ENCODE data around the gene DTNBP1. TPM values are rescaled to one million over a fixed set of nuclear protein-coding genes. Genes with fewer than 3 reads are reported as not detected.

The DTNBP1 gene
- total and polyA plus RNA-seq, 2 of the 8 experiments (the other 6 are each of a cell fraction or from before 2014, with no cell fraction given), result 13.5 to 22.1 TPM

GRCh38 chr6:15522856-15523529, 139.8 kb downstream of the DTNBP1 start:
- H3K27ac ChIP-seq (ENCODE audit: low read depth, low read length), result no peak overlapping the region
- H3K56ac ChIP-seq (replicated peaks; ENCODE audit: insufficient read length, low read depth, low read length), result no peak overlapping the region
- H2AFZ ChIP-seq (ENCODE audit: low read length), result no peak overlapping the region
- no peak overlapping the region for H3K4me2 ChIP-seq (ENCODE audit: insufficient read depth in 1 of 2, low read depth in 2 of 2, low read length in 2 of 2)
- no peaks in the 10 kb centered on the region for H3K79me2 ChIP-seq (ENCODE audit: control insufficient read depth in 1 of 2, insufficient read depth in 2 of 2, low read length in 2 of 2)
- no peak overlapping the region for H4K8ac ChIP-seq (ENCODE audit: extremely low read depth, insufficient read depth, low read length)
- peaks cover 23 to 26% of the 10 kb centered on the region in 2 experiments for H3K9me3 ChIP-seq (ENCODE audit: insufficient read depth in 2 of 2, low read depth in 1 of 2, low read length in 1 of 2)
- peaks cover 7 to 68% (median 43%) of the 10 kb centered on the region in 4 experiments; a peak in 7 of 8 replicates for H3K36me3 ChIP-seq (ENCODE audit: control insufficient read depth in 2 of 4, insufficient read depth in 4 of 4, low read length in 3 of 4)
- 97% methylated on average over 16 of the region's 16 CpGs; no CpG with 5 or more reads in 1 of the 2 experiments for WGBS, 2 experiments (ENCODE audit: extremely low coverage in 1 of 2, insufficient coverage in 1 of 2, insufficient read length in 1 of 2, insufficient replicate concordance in 2 of 2, low coverage in 1 of 2, low lambda C conversion rate in 2 of 2, missing lambda C conversion rate in 1 of 2)
- no peak overlapping the region for H4K91ac ChIP-seq (replicated peaks; ENCODE audit: insufficient read length, low read length)
- no peak overlapping the region for H2BK120ac ChIP-seq (replicated peaks; ENCODE audit: low read depth, low read length)
- ChIA-PET CTCF (ENCODE audit: partially characterized antibody) (interaction anchor here (1.0 to 2.5 kb wide), 3 partner anchors 11 to 101 kb away, joined by 4 to 9 read pairs (median 4); no protein-coding TSS in a partner anchor), POLR2A (ENCODE audit: partially characterized antibody) (interaction anchor here (0.5 to 2.4 kb wide), 8 partner anchors 10 to 255 kb away, joined by 3 to 9 read pairs (median 3); no protein-coding TSS in a partner anchor)
- H3K4ac ChIP-seq (replicated peaks; ENCODE audit: insufficient read length, low read depth, low read length), result no peak overlapping the region
- no peak overlapping the region for H2BK12ac ChIP-seq (ENCODE audit: low read depth, low read length)
- no peak overlapping the region for H3K18ac ChIP-seq (ENCODE audit: extremely low read depth, low read length)
- H2BK5ac ChIP-seq (ENCODE audit: low read depth, low read length), result no peak overlapping the region
- DNase-seq (ENCODE audit: low read depth in 1 of 2, low spot score in 2 of 2) (no peak), FAIRE-seq (no peak)
- H2BK15ac ChIP-seq (ENCODE audit: low read length), result no peak overlapping the region
- no peak overlapping the region for H4K5ac ChIP-seq (ENCODE audit: insufficient read length, low read depth, low read length)
- H4K20me1 ChIP-seq (replicated peaks in 1 of 2; ENCODE audit: control insufficient read depth in 1 of 2, insufficient read depth in 2 of 2, low read length in 2 of 2), result peaks cover 2 to 9% of the 10 kb centered on the region in 2 experiments
- no peaks in the 10 kb centered on the region; a peak in 1 of 7 replicates for H3K4me1 ChIP-seq (replicated peaks in 1 of 4; ENCODE audit: control insufficient read depth in 3 of 4, insufficient read depth in 4 of 4, low read length in 3 of 4)
- H3K4me3 ChIP-seq (ENCODE audit: extremely low read depth in 1 of 4, insufficient read depth in 2 of 4, low read depth in 3 of 4, low read length in 4 of 4), result no peak overlapping the region
- no peak overlapping the region for H3K14ac ChIP-seq (ENCODE audit: insufficient read length)
- H3K23ac ChIP-seq (ENCODE audit: insufficient read length), result no peak overlapping the region
- no peaks in the 10 kb centered on the region for H3K27me3 ChIP-seq (replicated peaks in 1 of 4; ENCODE audit: control insufficient read depth in 3 of 4, extremely low read depth in 1 of 4, insufficient read depth in 3 of 4, low read length in 3 of 4)
- no peaks in the 10 kb centered on the region for H3K23me2 ChIP-seq (ENCODE audit: low read depth, low read length)
- 0 out of 2 replicates have a peak, but pooled peaks cover 5% of the 10 kb centered on the region for H3K79me1 ChIP-seq (ENCODE audit: low read depth, low read length)
- H2AK5ac ChIP-seq (ENCODE audit: low read depth, low read length), result no peak overlapping the region
- H2BK20ac ChIP-seq (ENCODE audit: low read length), result no peak overlapping the region
- no peak overlapping the region for H3K9ac ChIP-seq (replicated peaks in 1 of 4; ENCODE audit: extremely low read depth in 1 of 4, low read depth in 3 of 4, low read length in 3 of 4)
- no peak for TF ChIP-seq SP1 (IDR thresholded peaks at IDR 0.05; ENCODE audit: low read depth, low read length)
- peak; percentile 8 for TF ChIP-seq TAF7 (optimal IDR thresholded peaks at IDR 0.05; ENCODE audit: borderline replicate concordance, low read depth, low read length)
- peak; percentile 42 to 70; a peak in 2 of 3 replicates for TF ChIP-seq POLR2A (IDR thresholded peaks at IDR 0.05; ENCODE audit: control extremely low read depth in 1 of 2, low read depth in 2 of 2, low read length in 2 of 2)
- no peak for TF ChIP-seq SIN3A (conservative IDR thresholded peaks at IDR 0.05 in 1 of 2, IDR thresholded peaks at IDR 0.05 in 1 of 2; ENCODE audit: low read depth in 1 of 2, low read length in 2 of 2)
- no peak for TF ChIP-seq BCL11A (IDR thresholded peaks at IDR 0.05; ENCODE audit: low read depth in 2 of 2, low read length in 2 of 2)
- no peak for TF ChIP-seq NANOG (IDR thresholded peaks at IDR 0.05; ENCODE audit: insufficient read depth, low read depth, low read length, poor library complexity, severe bottlenecking)
- no peak for TF ChIP-seq SP2 (IDR thresholded peaks at IDR 0.05; ENCODE audit: low read length)
- peak; percentile 38 for TF ChIP-seq POLR2AphosphoS5 (IDR thresholded peaks at IDR 0.05; ENCODE audit: low read depth, low read length)
- no peak for TF ChIP-seq GTF2F1 (IDR thresholded peaks at IDR 0.05; ENCODE audit: borderline replicate concordance, low read depth, low read length)
- no peak for TF ChIP-seq ATF2 (IDR thresholded peaks at IDR 0.05; ENCODE audit: low read length)
- TF ChIP-seq MAX (IDR thresholded peaks at IDR 0.05), result peak; percentile 53; the same call in 1 of the 2 replicates
